ENCODE data around the gene TGFBRAP1. TPM values are rescaled to one million over a fixed set of nuclear protein-coding genes. Genes with fewer than 3 reads are reported as not detected.

TGFBRAP1 gene
- total and polyA plus RNA-seq, 8 donors: 4.9 to 35.7 (median 15.8) TPM

- TF ChIP-seq POLR2A (IDR thresholded peaks at IDR 0.05) (no peak), EP300 (IDR thresholded peaks at IDR 0.05) (no peak), CTCF (IDR thresholded peaks at IDR 0.05) (no peak), POLR2AphosphoS5 (IDR thresholded peaks at IDR 0.05) (no peak)
- no peak overlapping the region for H3K27ac ChIP-seq
- intact Hi-C loops (cut with DNase I; ENCODE audit: low total_unique reads): loop anchor here (5.0 kb wide), 1 partner anchor 126 kb away; no protein-coding TSS in a partner anchor
These were observed 90.8 kb downstream of the TGFBRAP1 start for GRCh38 chr2:105238664-105239240.

GRCh38 chr2:105237045-105237765, 92.3 kb downstream of the TGFBRAP1 start:
- WGBS, 5 donors: 47 to 85% (median 62%) methylated on average over 35 to 41 of the region's 41 CpGs
- Histone ChIP-seq H3K27ac (no peak overlapping the region), H3K4me3 (no peak overlapping the region), H3K9me3 (no peaks in the 10 kb centered on the region), H3K4me1 (peaks cover 0 to 26% (median 4%) of the 10 kb centered on the region in 4 donors), H3K27me3 (peaks cover 0 to 17% (median 0%) of the 10 kb centered on the region in 3 donors), H3K36me3 (no peaks in the 10 kb centered on the region)
- intact Hi-C loops (cut with DNase I; ENCODE audit: low total_unique reads): loop anchor here (5.0 kb wide), 1 partner anchor 125 kb away; no protein-coding TSS in a partner anchor
- peak in 1 of 2 donors; percentile 23 for DNase-seq
- TF ChIP-seq POLR2A (IDR thresholded peaks at IDR 0.05) (no peak), EP300 (IDR thresholded peaks at IDR 0.05) (no peak), CTCF (IDR thresholded peaks at IDR 0.05) (no peak), POLR2AphosphoS5 (IDR thresholded peaks at IDR 0.05) (no peak)

More at GRCh38 chr2:105238664-105239240, 90.8 kb downstream of the TGFBRAP1 start:
- Histone ChIP-seq H3K4me3 (no peak overlapping the region), H3K27me3 (peaks cover 0 to 17% (median 0%) of the 10 kb centered on the region in 3 donors), H3K9me3 (no peaks in the 10 kb centered on the region), H3K36me3 (no peaks in the 10 kb centered on the region), H3K4me1 (peaks cover 0 to 26% (median 4%) of the 10 kb centered on the region in 4 donors)
- DNase-seq: no peak
- WGBS, 5 donors: 71 to 77% (median 76%) methylated on average over 14 of the region's 14 CpGs

- peaks cover 0 to 26% (median 4%) of the 10 kb centered on the region in 4 donors for H3K4me1 ChIP-seq
- TF ChIP-seq EP300 (IDR thresholded peaks at IDR 0.05) (no peak), POLR2AphosphoS5 (IDR thresholded peaks at IDR 0.05) (no peak)
- intact Hi-C loops (cut with DNase I; ENCODE audit: low total_unique reads): loop anchor here (5.0 kb wide), 1 partner anchor 124 kb away; no protein-coding TSS in a partner anchor
- H3K36me3 ChIP-seq: no peaks in the 10 kb centered on the region
- no peaks in the 10 kb centered on the region for H3K9me3 ChIP-seq
- no peak overlapping the region for H3K4me3 ChIP-seq
- no peak overlapping the region for H3K27ac ChIP-seq
- DNase-seq: no peak
- H3K27me3 ChIP-seq: peaks cover 0 to 17% (median 0%) of the 10 kb centered on the region in 3 donors
- 35 to 44% (median 40%) methylated on average over 5 of the region's 5 CpGs for WGBS, 5 donors
These were observed 93.5 kb downstream of the TGFBRAP1 start for GRCh38 chr2:105236060-105236424.

GRCh38 chr2:105235388-105236059, 94.0 kb downstream of the TGFBRAP1 start:
- DNase-seq: peak; percentile 85 to 91
- no peaks in the 10 kb centered on the region for H3K36me3 ChIP-seq
- intact Hi-C loops (cut with DNase I; ENCODE audit: low total_unique reads): loop anchor here (5.0 kb wide), 1 partner anchor 123 kb away; no protein-coding TSS in a partner anchor
- H3K9me3 ChIP-seq: no peaks in the 10 kb centered on the region
- H3K27ac ChIP-seq: no peak overlapping the region
- H3K27me3 ChIP-seq: peaks cover 0 to 17% (median 0%) of the 10 kb centered on the region in 3 donors
- 12 to 19% (median 13%) methylated on average over 12 of the region's 12 CpGs for WGBS, 5 donors
- no peak for TF ChIP-seq POLR2A (IDR thresholded peaks at IDR 0.05)
- no peak for TF ChIP-seq POLR2AphosphoS5 (IDR thresholded peaks at IDR 0.05)
- peak in 4 of 7 experiments; percentile 47 to 63 (median 58) for TF ChIP-seq CTCF (IDR thresholded peaks at IDR 0.05)
- TF ChIP-seq EP300 (IDR thresholded peaks at IDR 0.05): no peak
- no peak overlapping the region for H3K4me3 ChIP-seq
- H3K4me1 ChIP-seq: peaks cover 0 to 26% (median 4%) of the 10 kb centered on the region in 4 donors

Data from stomach (tissue), 9 donors.